Parathyroid adenoma (tissue), 2 donors: ENCODE measurements around the gene YWHAQ.
"Not testable (repeated sequence)": the region's sequence is repeated elsewhere in the genome, so short reads cannot be mapped to it uniquely, and the experiment has no call there.

Experiments used
- H2AFZ ChIP-seq: fragments of 300-600 bp; sonication (generic); one replicate; pipeline ENCODE4 v1.7.0; 2017; ENCODE audit warnings: antibody characterized with exemption, mild to moderate bottlenecking
- H3K27ac ChIP-seq: fragments of 300-600 bp; sonication (generic); one replicate; pipeline ENCODE4 v1.7.0; 2017
- H3K27me3 ChIP-seq: fragments of 300-600 bp; sonication (generic); one replicate; pipeline ENCODE4 v1.7.0; 2017; ENCODE audit warnings: low read length; ENCODE audit not compliant: control insufficient read depth, insufficient read depth
- H3K36me3 ChIP-seq: fragments of 300-600 bp; sonication (generic); one replicate; pipeline ENCODE4 v1.7.0; 2017; ENCODE audit warnings: low read length; ENCODE audit not compliant: control insufficient read depth, insufficient read depth
- H3K4me1 ChIP-seq: fragments of 300-600 bp; sonication (generic); one replicate; pipeline ENCODE4 v1.7.0; 2017; ENCODE audit warnings: control low read depth
- H3K4me2 ChIP-seq: fragments of 300-600 bp; sonication (generic); one replicate; pipeline ENCODE4 v1.7.0; 2017; ENCODE audit warnings: low read length
- H3K4me3 ChIP-seq: fragments of 300-600 bp; sonication (generic); one replicate; pipeline ENCODE4 v1.7.0; 2017; ENCODE audit warnings: low read depth, low read length
- H3K79me2 ChIP-seq: fragments of 300-600 bp; sonication (generic); one replicate; pipeline ENCODE4 v1.7.0; 2017; ENCODE audit warnings: control low read depth
- H3K9ac ChIP-seq: fragments of 300-600 bp; sonication (generic); one replicate; pipeline ENCODE4 v1.7.0; 2017; ENCODE audit warnings: mild to moderate bottlenecking
- H3K9me3 ChIP-seq: fragments of 300-600 bp; sonication (generic); one replicate; pipeline ENCODE4 v1.7.0; 2017; ENCODE audit warnings: low read length; ENCODE audit not compliant: control insufficient read depth
- TF ChIP-seq, protein P1 (sequence below): fragments of 300-600 bp; sonication (generic); IDR thresholded peaks from one replicate; pipeline ENCODE4 v1.7.0; 2017; ENCODE audit warnings: antibody characterized with exemption, mild to moderate bottlenecking
- donor health status: primary hyperparathyroidism.

Gene YWHAQ

DNA sequence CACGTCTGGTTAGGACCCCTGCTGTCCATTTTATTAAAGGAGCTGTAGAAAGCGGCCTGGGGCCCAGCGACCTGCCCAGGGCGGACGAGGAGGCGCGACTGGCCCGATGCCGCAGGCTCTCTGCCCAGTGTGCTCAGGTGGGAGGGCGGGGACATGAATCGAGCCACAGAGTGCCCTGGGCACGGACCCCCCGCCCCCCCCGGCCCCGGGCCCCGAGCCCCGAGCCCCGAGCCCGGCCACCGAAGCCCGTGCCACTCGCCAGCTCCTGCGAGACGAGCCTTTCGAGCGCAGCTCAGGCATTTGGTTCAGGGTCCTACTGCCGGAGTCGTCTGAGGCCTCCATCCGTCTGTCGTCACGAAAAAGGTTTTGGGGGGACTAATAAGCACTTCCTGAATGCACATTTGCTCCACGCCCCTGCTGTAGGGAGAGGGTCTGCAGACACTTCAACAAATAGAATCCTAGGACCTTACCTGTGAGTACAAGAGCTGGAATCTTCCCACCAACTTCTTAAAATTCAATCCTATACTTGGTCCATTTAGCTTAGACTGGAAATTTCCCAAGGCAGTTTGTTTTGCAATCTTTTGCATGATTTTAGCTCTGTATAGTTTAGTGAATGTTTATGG is 74.6 kb downstream of the YWHAQ start:
- Histone ChIP-seq H3K36me3 (no peaks in the 10 kb centered on the region), H3K9ac (peak overlapping the region; percentile 75), H3K27ac (peak overlapping the region; percentile 96), H3K9me3 (no peaks in the 10 kb centered on the region), H3K4me1 (peaks cover 14% of the 10 kb centered on the region), H3K27me3 (no peaks in the 10 kb centered on the region), H3K79me2 (peaks cover 25% of the 10 kb centered on the region), H3K4me2 (peak overlapping the region; percentile 88), H3K4me3 (peak overlapping the region; percentile 88), H2AFZ (peak overlapping the region; percentile 97)
- TF ChIP-seq, protein P1, sequence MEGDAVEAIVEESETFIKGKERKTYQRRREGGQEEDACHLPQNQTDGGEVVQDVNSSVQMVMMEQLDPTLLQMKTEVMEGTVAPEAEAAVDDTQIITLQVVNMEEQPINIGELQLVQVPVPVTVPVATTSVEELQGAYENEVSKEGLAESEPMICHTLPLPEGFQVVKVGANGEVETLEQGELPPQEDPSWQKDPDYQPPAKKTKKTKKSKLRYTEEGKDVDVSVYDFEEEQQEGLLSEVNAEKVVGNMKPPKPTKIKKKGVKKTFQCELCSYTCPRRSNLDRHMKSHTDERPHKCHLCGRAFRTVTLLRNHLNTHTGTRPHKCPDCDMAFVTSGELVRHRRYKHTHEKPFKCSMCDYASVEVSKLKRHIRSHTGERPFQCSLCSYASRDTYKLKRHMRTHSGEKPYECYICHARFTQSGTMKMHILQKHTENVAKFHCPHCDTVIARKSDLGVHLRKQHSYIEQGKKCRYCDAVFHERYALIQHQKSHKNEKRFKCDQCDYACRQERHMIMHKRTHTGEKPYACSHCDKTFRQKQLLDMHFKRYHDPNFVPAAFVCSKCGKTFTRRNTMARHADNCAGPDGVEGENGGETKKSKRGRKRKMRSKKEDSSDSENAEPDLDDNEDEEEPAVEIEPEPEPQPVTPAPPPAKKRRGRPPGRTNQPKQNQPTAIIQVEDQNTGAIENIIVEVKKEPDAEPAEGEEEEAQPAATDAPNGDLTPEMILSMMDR = no peak

- H3K4me1 ChIP-seq = peaks cover 14% of the 10 kb centered on the region
- peak within 1 kb of the TSS; percentile 97 for H2AFZ ChIP-seq
- peak within 1 kb of the TSS; percentile 88 for H3K4me3 ChIP-seq
These were observed 75.3 kb downstream of the YWHAQ start, which contains the start of gene ADAM17 for GRCh38 chr2:9555297-9556120. ADAM17 (minus strand) TSS chr2:9555830; CDS start chr2:9555605, 225 bp downstream.

DNA sequence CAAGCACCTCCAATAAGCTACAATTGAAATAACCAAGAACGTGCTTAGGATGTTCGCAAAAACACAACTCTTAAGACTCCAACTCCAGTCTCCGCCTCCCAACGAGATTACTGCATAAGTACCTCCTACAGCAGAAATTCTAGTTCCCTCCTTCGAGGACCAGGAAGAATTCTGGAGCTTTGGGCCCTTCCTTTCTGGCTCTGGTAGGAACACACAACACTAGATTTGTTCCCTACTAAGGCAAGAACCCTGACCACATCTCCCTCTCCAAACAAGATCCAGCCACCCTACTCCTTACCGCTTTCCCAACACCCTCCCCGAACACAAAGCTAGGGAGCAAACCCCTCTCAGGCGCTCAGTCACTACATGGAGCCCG is 75.9 kb downstream of the YWHAQ start:
- peak overlapping the region; percentile 96 for H3K27ac ChIP-seq
- H3K27me3 ChIP-seq = no peaks in the 10 kb centered on the region
- peak overlapping the region; percentile 88 for H3K4me3 ChIP-seq
- H3K79me2 ChIP-seq = peaks cover 37% of the 10 kb centered on the region
- TF ChIP-seq, protein P1 = no peak
- peak overlapping the region; percentile 89 for H3K4me2 ChIP-seq
- H3K36me3 ChIP-seq = no peaks in the 10 kb centered on the region
- peaks cover 14% of the 10 kb centered on the region for H3K4me1 ChIP-seq
- peak overlapping the region; percentile 85 for H3K9ac ChIP-seq
- peak overlapping the region; percentile 97 for H2AFZ ChIP-seq
- no peaks in the 10 kb centered on the region for H3K9me3 ChIP-seq

More at GRCh38 chr2:9555297-9556120, 75.3 kb downstream of the YWHAQ start, which contains the start of gene ADAM17:
- peaks cover 31% of the 10 kb centered on the region for H3K79me2 ChIP-seq
- H3K36me3 ChIP-seq = no peaks in the 10 kb centered on the region
- H3K27ac ChIP-seq = peak within 1 kb of the TSS; percentile 96
- peak within 1 kb of the TSS; percentile 85 for H3K9ac ChIP-seq
- no peaks in the 10 kb centered on the region for H3K9me3 ChIP-seq
- TF ChIP-seq, protein P1 = peak; percentile 52
- H3K27me3 ChIP-seq = no peaks in the 10 kb centered on the region
- peak within 1 kb of the TSS; percentile 89 for H3K4me2 ChIP-seq

DNA sequence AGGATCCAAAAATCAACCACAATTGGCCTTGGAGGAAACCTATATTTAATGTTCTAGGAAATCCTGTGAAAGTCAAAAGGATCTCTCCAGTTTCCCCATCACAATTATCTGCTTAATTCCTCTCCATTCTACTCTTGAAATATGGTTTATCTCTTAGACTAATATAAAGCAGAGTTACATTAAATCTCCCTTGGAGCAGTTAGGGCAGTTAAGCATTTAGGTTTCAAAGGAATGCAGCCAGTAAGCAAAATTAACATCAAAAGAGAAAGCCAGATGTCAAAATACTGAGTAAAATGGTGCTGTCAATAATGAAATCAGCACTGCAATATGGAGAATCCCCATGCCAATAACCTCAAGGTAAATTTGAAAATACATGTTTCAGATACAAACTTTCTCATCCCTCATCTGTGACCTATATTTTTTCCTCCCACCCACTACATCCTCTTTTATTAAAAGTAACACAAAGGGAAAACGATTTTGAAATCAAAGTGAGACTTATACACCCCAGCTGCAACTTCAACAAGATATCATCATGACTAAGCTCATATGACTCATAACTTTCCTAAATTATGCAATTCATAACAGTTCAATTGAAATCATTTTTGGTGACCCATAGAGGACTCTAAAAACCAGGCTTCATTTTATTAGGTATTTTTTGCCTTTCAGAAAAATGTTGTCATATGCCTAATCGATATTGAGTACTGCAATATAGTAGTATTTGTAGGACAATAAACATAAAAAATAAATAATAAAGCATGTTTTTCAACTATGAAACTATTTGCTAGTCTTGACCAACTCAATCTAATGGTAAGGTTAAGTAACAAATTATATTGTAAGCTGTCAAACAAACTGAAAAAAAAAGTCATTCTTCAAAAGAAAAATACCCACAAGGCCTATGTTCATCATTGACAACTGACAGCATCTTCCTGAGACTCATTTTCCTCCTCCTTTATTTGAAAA is 78.3 kb downstream of the YWHAQ start:
- Histone ChIP-seq H3K79me2 (peaks cover 58% of the 10 kb centered on the region), H3K36me3 (no peaks in the 10 kb centered on the region), H3K9me3 (no peaks in the 10 kb centered on the region), H2AFZ (no peak overlapping the region), H3K4me3 (no peak overlapping the region), H3K27ac (peak overlapping the region; percentile 5), H3K9ac (no peak overlapping the region), H3K4me1 (peaks cover 14% of the 10 kb centered on the region), H3K27me3 (no peaks in the 10 kb centered on the region), H3K4me2 (no peak overlapping the region)
- TF ChIP-seq, protein P1 = no peak

- not testable (repeated sequence) for H2AFZ ChIP-seq, H3K4me2 ChIP-seq, H3K9me3 ChIP-seq, H3K36me3 ChIP-seq, H3K27me3 ChIP-seq, H3K9ac ChIP-seq, H3K27ac ChIP-seq, H3K4me3 ChIP-seq
- peaks cover 16% of the 10 kb centered on the region for H3K4me1 ChIP-seq
- peaks cover 72% of the 10 kb centered on the region for H3K79me2 ChIP-seq
These were observed 79.9 kb downstream of the YWHAQ start for GRCh38 chr2:9550859-9551391.
